GM23338 (cell line): Measurements from ENCODE around the gene CCDC197. TPM values are rescaled to one million over a fixed set of nuclear protein-coding genes. Genes with fewer than 3 reads are reported as not detected.

ENCODE experiments used
- ATAC-seq: fragments of 200-7000 bp; cut with Tn5 transposase; 3 replicates; pipeline ENCODE4 v1.9.1; 2020
- DNase-seq: peaks from one replicate; pipeline ENCODE4 v3.0.0-alpha.2; 2015; ENCODE audit warnings: low spot score
- H2AFZ ChIP-seq: fragments of 200-600 bp; sonication (generic); 2 replicates; pipeline ENCODE4 v1.8.0; 2016; ENCODE audit warnings: antibody characterized with exemption, mild to moderate bottlenecking, moderate library complexity
- H3F3A ChIP-seq: fragments of 200-600 bp; sonication (generic); replicated peaks from 2 replicates; pipeline ENCODE4 v1.8.0; 2017; ENCODE audit warnings: antibody characterized with exemption, mixed run types, low read depth
- H3K27ac ChIP-seq: fragments of 200-600 bp; sonication (generic); 2 replicates; pipeline ENCODE4 v1.6.1; 2016; ENCODE audit warnings: low read depth
- H3K27me3 ChIP-seq: fragments of 200-600 bp; sonication (generic); 2 replicates; pipeline ENCODE4 v1.8.0; 2016; ENCODE audit warnings: mild to moderate bottlenecking, mixed run types, moderate library complexity; ENCODE audit not compliant: insufficient read depth
- H3K36me3 ChIP-seq: fragments of 200-600 bp; sonication (generic); 2 replicates; pipeline ENCODE4 v1.8.0; 2016; ENCODE audit warnings: mild to moderate bottlenecking; ENCODE audit not compliant: insufficient read depth
- H3K4me1 ChIP-seq: fragments of 200-600 bp; sonication (generic); 2 replicates; pipeline ENCODE4 v1.8.0; 2016; ENCODE audit warnings: mild to moderate bottlenecking, moderate library complexity; ENCODE audit not compliant: insufficient read depth
- H3K4me2 ChIP-seq: fragments of 200-600 bp; sonication (generic); 2 replicates; pipeline ENCODE4 v1.7.1; 2017; ENCODE audit warnings: mixed run types
- H3K4me3 ChIP-seq: fragments of 200-600 bp; sonication (generic); 2 replicates; pipeline ENCODE4 v1.6.1; 2016; ENCODE audit warnings: mixed run types
- H3K79me2 ChIP-seq: fragments of 200-600 bp; sonication (generic); replicated peaks from 2 replicates; pipeline ENCODE4 v1.8.0; 2017; ENCODE audit warnings: mild to moderate bottlenecking; ENCODE audit not compliant: insufficient read depth
- H3K9me2 ChIP-seq: fragments of 200-600 bp; sonication (generic); 2 replicates; pipeline ENCODE4 v1.8.0; 2017; ENCODE audit not compliant: insufficient read depth
- H4K20me1 ChIP-seq: fragments of 200-600 bp; sonication (generic); replicated peaks from 2 replicates; pipeline ENCODE4 v1.8.0; 2017; ENCODE audit warnings: mild to moderate bottlenecking; ENCODE audit not compliant: insufficient read depth
- H3K27ac Mint-ChIP-seq: 2 replicates; pipeline ENCODE4 v1.8.0; 2020; ENCODE audit warnings: inconsistent platforms, mild to moderate bottlenecking, moderate library complexity, mixed read lengths
- H3K27me3 Mint-ChIP-seq: 3 replicates; pipeline ENCODE4 v1.8.0; 2022; ENCODE audit warnings: low read depth, mild to moderate bottlenecking, moderate library complexity, mixed read lengths, inconsistent platforms; ENCODE audit not compliant: insufficient read depth, poor library complexity
- H3K36me3 Mint-ChIP-seq: 3 replicates; pipeline ENCODE4 v1.8.0; 2021; ENCODE audit warnings: low read depth, mild to moderate bottlenecking, inconsistent platforms, moderate library complexity, mixed read lengths
- H3K4me1 Mint-ChIP-seq: 3 replicates; pipeline ENCODE4 v1.8.0; 2020; ENCODE audit warnings: mild to moderate bottlenecking, inconsistent platforms, mixed read lengths
- H3K4me3 Mint-ChIP-seq: 3 replicates; pipeline ENCODE4 v1.8.0; 2021; ENCODE audit warnings: moderate library complexity, mild to moderate bottlenecking, inconsistent platforms, mixed read lengths
- H3K9me3 Mint-ChIP-seq: 3 replicates; pipeline ENCODE4 v1.8.0; 2020; ENCODE audit warnings: moderate library complexity, mild to moderate bottlenecking, inconsistent platforms, mixed read lengths
- CREB1 ChIP-seq: fragments of 250-450 bp; sonication (Bioruptor Pico); IDR thresholded peaks from 2 replicates; pipeline ENCODE4 v1.5.0; 2020; ENCODE audit warnings: low read depth, mild to moderate bottlenecking, moderate library complexity
- EZH2 ChIP-seq: fragments of 200-600 bp; sonication (generic); IDR thresholded peaks from one replicate; pipeline ENCODE4 v1.8.0; 2017; ENCODE audit warnings: antibody characterized with exemption, mild to moderate bottlenecking, low read depth; ENCODE audit not compliant: unreplicated experiment
- EZH2phosphoT487 ChIP-seq: fragments of 200-600 bp; sonication (generic); IDR thresholded peaks from one replicate; pipeline ENCODE4 v1.8.1; 2018; ENCODE audit warnings: antibody characterized with exemption; ENCODE audit not compliant: unreplicated experiment
- JUNB ChIP-seq: IDR thresholded peaks from one replicate; pipeline ENCODE4 v1.6.1; 2016; ENCODE audit warnings: antibody characterized with exemption; ENCODE audit not compliant: unreplicated experiment
- REST ChIP-seq: IDR thresholded peaks from one replicate; pipeline ENCODE4 v1.6.1; 2018; ENCODE audit warnings: antibody characterized with exemption; ENCODE audit not compliant: unreplicated experiment
- STAT1 ChIP-seq: IDR thresholded peaks from one replicate; pipeline ENCODE4 v1.6.1; 2016; ENCODE audit warnings: antibody characterized with exemption; ENCODE audit not compliant: unreplicated experiment
- ZNF462 ChIP-seq: fragments of 250-450 bp; sonication (Bioruptor Pico); IDR thresholded peaks from 2 replicates; pipeline ENCODE4 v1.5.0; 2020; ENCODE audit warnings: mild to moderate bottlenecking, moderate library complexity
- polyA plus RNA-seq: library from polyadenylated mRNA; unstranded; fragments of >200 nt; fragmentation: Nextera tagmentation; extraction: Ambion mirVana; gene quantifications from 2 replicates; pipeline ENCODE4 v1.2.1, GENCODE V29; 2016
- total RNA-seq: library from RNA; depleted of rRNA; stranded (reverse); fragments of >200 nt; shearing (Covaris generic); gene quantifications from 2 replicates; pipeline ENCODE4 v1.2.3, GENCODE V29; 2014

Gene CCDC197
- total and polyA plus RNA-seq, 2 experiments from 2014 or later, result not detected

- TF ChIP-seq ZNF462 (CRISPR knock-in tag), result no peak
- no peak for TF ChIP-seq STAT1
- TF ChIP-seq JUNB, result no peak
Measured at GRCh38 chr14:93986955-93987354, 10.1 kb upstream of the CCDC197 start (continued).

- Histone ChIP-seq H3K27me3 (no peaks in the 10 kb centered on the region), H2AFZ (peak overlapping the region; percentile 83), H3K4me1 (no peaks in the 10 kb centered on the region), H3K9me2 (no peaks in the 10 kb centered on the region), H3K4me2 (peak overlapping the region; percentile 14; the same call in 1 of the 2 replicates), H3K4me3 (no peak overlapping the region), H3K27ac (no peak overlapping the region), H3K36me3 (no peaks in the 10 kb centered on the region), H4K20me1 (no peaks in the 10 kb centered on the region), H3K79me2 (no peaks in the 10 kb centered on the region), H3F3A (no peaks in the 10 kb centered on the region)
- Mint-ChIP-seq H3K36me3 (no peaks in the 10 kb centered on the region; the same call in 2 of the 3 replicates), H3K4me3 (no peak overlapping the region), H3K4me1 (peaks cover 14% of the 10 kb centered on the region), H3K9me3 (no peaks in the 10 kb centered on the region), H3K27ac (no peak overlapping the region), H3K27me3 (peaks cover 12% of the 10 kb centered on the region)
- no peak for TF ChIP-seq CREB1 (CRISPR knock-in tag)
- no peak for TF ChIP-seq EZH2phosphoT487
- TF ChIP-seq REST, result no peak
- no peak for TF ChIP-seq EZH2
- TF ChIP-seq JUNB, result no peak
- peak; percentile 24 for DNase-seq
- ATAC-seq, result peak; percentile 57
Measured at GRCh38 chr14:93987376-93987775, 9.7 kb upstream of the CCDC197 start.
